Measurements from ENCODE around the gene WDR5B. TPM values are rescaled to one million over a fixed set of nuclear protein-coding genes. Genes with fewer than 3 reads are reported as not detected.
A peak's percentile ranks its signal among the peaks of the same experiment; 100 is the strongest.

Gene WDR5B
- total and polyA plus RNA-seq, 10 of the 15 experiments (the other 5 are each of a cell fraction or from before 2014, with no cell fraction given) = 1.7 to 7.9 (median 3.3) TPM

GRCh38 chr3:122415104-122415744 lies 638 bp downstream of the WDR5B start (continued):
- TF ChIP-seq ZNF592 (IDR thresholded peaks at IDR 0.05) (no peak), JUNB (IDR thresholded peaks at IDR 0.05) (no peak), SREBF1 (IDR thresholded peaks at IDR 0.05; ENCODE audit: low read length) (no peak), HDAC6 (IDR thresholded peaks at IDR 0.05; ENCODE audit: unreplicated experiment) (no peak), SIN3A (IDR thresholded peaks at IDR 0.05; ENCODE audit: low read depth, low read length) (peak; percentile 51; the same call in 1 of the 2 replicates), DPF2 (IDR thresholded peaks at IDR 0.05) (no peak), SUZ12 (IDR thresholded peaks at IDR 0.05; ENCODE audit: unreplicated experiment) (no peak), CHD2 (IDR thresholded peaks at IDR 0.05; ENCODE audit: borderline replicate concordance, low read depth, low read length) (no peak), BACH1 (IDR thresholded peaks at IDR 0.05; ENCODE audit: borderline replicate concordance) (no peak), GABPA (IDR thresholded peaks at IDR 0.05; ENCODE audit: low read depth) (no peak), CBX5 (IDR thresholded peaks at IDR 0.05; ENCODE audit: low read depth) (no peak), CHD4 (IDR thresholded peaks at IDR 0.05) (no peak), IRF4 (IDR thresholded peaks at IDR 0.05; ENCODE audit: low read depth, low read length) (no peak), RELA (IDR thresholded peaks at IDR 0.05; ENCODE audit: borderline replicate concordance, partially characterized antibody) (no peak), SMAD5 (IDR thresholded peaks at IDR 0.05; ENCODE audit: low read depth) (no peak), BRCA1 (IDR thresholded peaks at IDR 0.05; ENCODE audit: low read depth, low read length) (no peak), CREB1 (IDR thresholded peaks at IDR 0.05; ENCODE audit: low read depth) (no peak), YBX1 (IDR thresholded peaks at IDR 0.05) (no peak), MXI1 (IDR thresholded peaks at IDR 0.05; ENCODE audit: low read depth, low read length) (peak; percentile 82)
- TF ChIP-seq, protein P1, sequence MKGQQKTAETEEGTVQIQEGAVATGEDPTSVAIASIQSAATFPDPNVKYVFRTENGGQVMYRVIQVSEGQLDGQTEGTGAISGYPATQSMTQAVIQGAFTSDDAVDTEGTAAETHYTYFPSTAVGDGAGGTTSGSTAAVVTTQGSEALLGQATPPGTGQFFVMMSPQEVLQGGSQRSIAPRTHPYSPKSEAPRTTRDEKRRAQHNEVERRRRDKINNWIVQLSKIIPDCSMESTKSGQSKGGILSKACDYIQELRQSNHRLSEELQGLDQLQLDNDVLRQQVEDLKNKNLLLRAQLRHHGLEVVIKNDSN (IDR thresholded peaks at IDR 0.05; ENCODE audit: borderline replicate concordance, extremely low read length, insufficient read depth, low read depth, low read length) = no peak
- TF ChIP-seq, protein P2, sequence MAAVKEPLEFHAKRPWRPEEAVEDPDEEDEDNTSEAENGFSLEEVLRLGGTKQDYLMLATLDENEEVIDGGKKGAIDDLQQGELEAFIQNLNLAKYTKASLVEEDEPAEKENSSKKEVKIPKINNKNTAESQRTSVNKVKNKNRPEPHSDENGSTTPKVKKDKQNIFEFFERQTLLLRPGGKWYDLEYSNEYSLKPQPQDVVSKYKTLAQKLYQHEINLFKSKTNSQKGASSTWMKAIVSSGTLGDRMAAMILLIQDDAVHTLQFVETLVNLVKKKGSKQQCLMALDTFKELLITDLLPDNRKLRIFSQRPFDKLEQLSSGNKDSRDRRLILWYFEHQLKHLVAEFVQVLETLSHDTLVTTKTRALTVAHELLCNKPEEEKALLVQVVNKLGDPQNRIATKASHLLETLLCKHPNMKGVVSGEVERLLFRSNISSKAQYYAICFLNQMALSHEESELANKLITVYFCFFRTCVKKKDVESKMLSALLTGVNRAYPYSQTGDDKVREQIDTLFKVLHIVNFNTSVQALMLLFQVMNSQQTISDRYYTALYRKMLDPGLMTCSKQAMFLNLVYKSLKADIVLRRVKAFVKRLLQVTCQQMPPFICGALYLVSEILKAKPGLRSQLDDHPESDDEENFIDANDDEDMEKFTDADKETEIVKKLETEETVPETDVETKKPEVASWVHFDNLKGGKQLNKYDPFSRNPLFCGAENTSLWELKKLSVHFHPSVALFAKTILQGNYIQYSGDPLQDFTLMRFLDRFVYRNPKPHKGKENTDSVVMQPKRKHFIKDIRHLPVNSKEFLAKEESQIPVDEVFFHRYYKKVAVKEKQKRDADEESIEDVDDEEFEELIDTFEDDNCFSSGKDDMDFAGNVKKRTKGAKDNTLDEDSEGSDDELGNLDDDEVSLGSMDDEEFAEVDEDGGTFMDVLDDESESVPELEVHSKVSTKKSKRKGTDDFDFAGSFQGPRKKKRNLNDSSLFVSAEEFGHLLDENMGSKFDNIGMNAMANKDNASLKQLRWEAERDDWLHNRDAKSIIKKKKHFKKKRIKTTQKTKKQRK (IDR thresholded peaks at IDR 0.05; ENCODE audit: low read depth, low read length) = no peak

Measured in GM12878 (cell line).